Heart left ventricle (tissue), 16 donors: ENCODE results near the gene GAMT. TPM values are rescaled to one million over a fixed set of nuclear protein-coding genes. Genes with fewer than 3 reads are reported as not detected.

ENCODE experiments used
- ATAC-seq, 4 donors: fragments of 200-7000 bp; cut with Tn5 transposase; one replicate each; pipeline ENCODE4 v1.9.1; 2020 to 2022; ENCODE audit warnings: moderate library complexity in 4 of 4, mild to moderate bottlenecking in 3 of 4, moderate number of reproducible peaks in 1 of 4
- DNase-seq, 5 donors: peaks; one replicate each; pipeline ENCODE4 v3.0.0-alpha.2; 2020
- H3K27ac ChIP-seq, 12 donors: fragments of 200-600 bp; sonication (generic) in 4 of 12; one replicate each; pipeline versions ENCODE4 v1.5.0 to v1.8.0; 2016 to 2022; ENCODE audit warnings: mild to moderate bottlenecking in 2 of 12
- H3K27me3 ChIP-seq, 9 donors: fragments of 200-600 bp; sonication (generic) in 2 of 9; one replicate each; pipeline versions ENCODE4 v1.5.1 to v1.8.0; 2016 to 2022; ENCODE audit warnings: mild to moderate bottlenecking in 3 of 9
- H3K36me3 ChIP-seq, 9 donors: fragments of 200-600 bp; sonication (generic) in 2 of 9; one replicate each; pipeline versions ENCODE4 v1.5.0 to v1.8.0; 2018 to 2022; ENCODE audit warnings: mild to moderate bottlenecking in 2 of 9
- H3K4me1 ChIP-seq, 12 donors: fragments of 200-600 bp; sonication (generic) in 4 of 12; one replicate each; pipeline versions ENCODE4 v1.5.0 to v1.8.0; 2016 to 2022; ENCODE audit warnings: mild to moderate bottlenecking in 3 of 12
- H3K4me3 ChIP-seq, 12 donors: fragments of 200-600 bp; sonication (generic) in 4 of 12; one replicate each; pipeline versions ENCODE4 v1.5.0 to v1.8.0; 2017 to 2022; ENCODE audit warnings: mild to moderate bottlenecking in 9 of 12, moderate library complexity in 4 of 12
- H3K9me3 ChIP-seq, 12 donors: fragments of 200-600 bp; sonication (generic) in 4 of 12; one replicate each; pipeline versions ENCODE4 v1.5.0 to v1.8.0; 2016 to 2022; ENCODE audit warnings: mild to moderate bottlenecking in 1 of 12
- POLR2A ChIP-seq, 2 donors: fragments of 450-650 bp; IDR thresholded peaks; one replicate each; pipeline ENCODE4 v1.6.1; 2017; ENCODE audit warnings: antibody characterized with exemption in 2 of 2, mild to moderate bottlenecking in 2 of 2, moderate library complexity in 2 of 2
- WGBS, 4 donors: extraction: QIAGEN DNeasy Blood & Tissue Kit in 2 of 4; methylation state at CpG; one replicate each; pipeline versions ENCODE4 v1.1.5 to v1.1.7; 2013 to 2018; 5-methylcytosine and 5-hydroxymethylcytosine counted together
- intact Hi-C, 10 donors: fragments of 100-400 bp; cut with DNase I; formaldehyde crosslinking; loops; one replicate each; pipeline versions ENCODE4 v1.11.1 to v1.14.2; 2022
- polyA plus RNA-seq, 2 donors: library from polyadenylated mRNA; stranded (reverse); fragments of 200-250 nt; gene quantifications; one replicate each; pipeline ENCODE4 v1.2.3, GENCODE V29; 2013
- total RNA-seq, 9 donors: library from RNA; depleted of rRNA in 2 of 9; stranded (reverse); fragments of >200 nt in 2 of 9; fragmentation: NEBNext Ultra II Directional in 3 of 9; extraction: Animal tissue kit (Norgen Biotek cat#: 25700) in 3 of 9; gene quantifications; one replicate each; pipeline versions ENCODE4 v1.1.0 to v1.2.4, GENCODE V29; 2016 to 2023
- TF ChIP-seq, protein P1 (sequence below), 12 donors: fragments of 200-600 bp; sonication (generic) in 4 of 12; IDR thresholded peaks; one replicate each; pipeline versions ENCODE4 v1.5.0 to v1.8.0; 2018 to 2022; ENCODE audit warnings: antibody characterized with exemption in 12 of 12, mild to moderate bottlenecking in 5 of 12
- donor health status: ischemic (EF 13 %, LVEDD 7.1; RV severe dilation, severe dysfunction).
- donor health status: healthy with polysubstance abuse.
- donor health status: DM: no; HTN: yes; CAD: no.
- donor health status: DM: no; HTN: no; CAD: no.
- donor health status: ischemic (EF 25% LVEDD 6.9; RV normal size, moderate dysfunction).
- donor health status: ischemic (EF 25% LVEDD 5.7; RV mildly dilated, moderate dysfunction).
- donor health status: healthy.
- donor health status: DM: yes; HTN: yes; CAD: no.
- donor health status: ischemic (EF 35%, LVEDD 5.7; RV mildly dilated, moderate dysfunction).
- donor health status: nonischemic (EF 11% LVEDD 7.7; RV severe dilation, severe dysfunction).
- donor health status: DM: yes; HTN: yes; CAD: no.
- donor health status: PGD.
- donor health status: ischemic (EF 29% LVEDD 5.4; RV normal size, mild dysfunction).
- donor health status: nonischemic (EF 23%, LVEDD 6.1; RV moderate dilation, normal function).

GAMT gene
- total and polyA plus RNA-seq, 11 donors = 21.9 to 180 (median 62.5) TPM

DNA sequence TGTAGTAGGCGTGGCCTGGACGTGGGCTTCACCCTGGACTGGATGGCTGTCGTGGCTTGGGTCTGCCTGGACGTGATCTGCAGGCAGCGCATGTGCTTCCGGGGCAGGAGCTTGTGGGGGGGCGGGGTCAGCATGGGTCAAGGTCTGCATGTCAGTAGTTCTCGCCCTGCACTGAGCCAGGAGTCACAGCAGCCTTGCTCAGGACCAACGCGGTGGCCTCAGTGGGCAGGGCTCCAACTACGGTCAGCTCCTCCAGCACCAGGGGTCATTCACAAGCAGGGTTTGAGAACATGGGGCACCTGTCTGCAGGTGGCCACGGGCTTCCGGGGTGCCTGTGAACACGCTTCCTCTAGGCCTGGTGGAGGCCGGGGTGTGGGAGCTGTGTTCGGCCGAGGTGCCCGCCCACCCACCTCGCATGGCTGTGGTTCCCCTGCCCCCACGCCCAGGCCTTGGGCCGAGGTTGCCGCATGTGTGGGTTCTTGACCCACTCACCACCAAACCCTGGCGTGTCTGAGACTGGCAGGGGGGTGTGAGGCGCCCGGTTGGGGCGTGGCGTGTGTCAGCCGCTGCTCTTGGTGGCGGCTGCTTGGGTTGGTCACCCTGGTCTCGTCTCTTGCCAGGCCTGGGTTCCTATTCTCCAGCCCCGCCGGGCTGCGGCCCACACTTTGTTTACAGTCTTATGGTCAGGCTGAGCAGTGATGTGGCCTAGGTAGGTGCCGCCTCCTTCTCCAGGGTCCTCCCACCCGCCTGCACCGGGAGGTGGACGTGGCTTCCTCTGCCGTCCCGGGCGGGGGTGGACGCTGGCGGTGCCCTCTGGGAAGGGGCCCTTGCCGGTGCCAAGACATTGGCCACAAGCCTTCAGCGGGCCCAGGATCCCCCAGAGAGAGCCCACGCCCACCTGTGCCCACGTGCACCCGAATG, 32.0 kb upstream of the GAMT start:
- H3K27ac ChIP-seq = no peak overlapping the region
- H3K4me3 ChIP-seq = no peak overlapping the region
- H3K4me1 ChIP-seq = peaks cover 0 to 27% (median 7%) of the 10 kb centered on the region in 12 donors
- H3K27me3 ChIP-seq = no peaks in the 10 kb centered on the region
- peaks cover 0 to 75% (median 69%) of the 10 kb centered on the region in 9 donors for H3K36me3 ChIP-seq
- no peaks in the 10 kb centered on the region for H3K9me3 ChIP-seq
- WGBS, 4 donors = 85 to 88% (median 87%) methylated on average over 29 to 47 of the region's 47 CpGs
- no peak for DNase-seq
- TF ChIP-seq, protein P1, sequence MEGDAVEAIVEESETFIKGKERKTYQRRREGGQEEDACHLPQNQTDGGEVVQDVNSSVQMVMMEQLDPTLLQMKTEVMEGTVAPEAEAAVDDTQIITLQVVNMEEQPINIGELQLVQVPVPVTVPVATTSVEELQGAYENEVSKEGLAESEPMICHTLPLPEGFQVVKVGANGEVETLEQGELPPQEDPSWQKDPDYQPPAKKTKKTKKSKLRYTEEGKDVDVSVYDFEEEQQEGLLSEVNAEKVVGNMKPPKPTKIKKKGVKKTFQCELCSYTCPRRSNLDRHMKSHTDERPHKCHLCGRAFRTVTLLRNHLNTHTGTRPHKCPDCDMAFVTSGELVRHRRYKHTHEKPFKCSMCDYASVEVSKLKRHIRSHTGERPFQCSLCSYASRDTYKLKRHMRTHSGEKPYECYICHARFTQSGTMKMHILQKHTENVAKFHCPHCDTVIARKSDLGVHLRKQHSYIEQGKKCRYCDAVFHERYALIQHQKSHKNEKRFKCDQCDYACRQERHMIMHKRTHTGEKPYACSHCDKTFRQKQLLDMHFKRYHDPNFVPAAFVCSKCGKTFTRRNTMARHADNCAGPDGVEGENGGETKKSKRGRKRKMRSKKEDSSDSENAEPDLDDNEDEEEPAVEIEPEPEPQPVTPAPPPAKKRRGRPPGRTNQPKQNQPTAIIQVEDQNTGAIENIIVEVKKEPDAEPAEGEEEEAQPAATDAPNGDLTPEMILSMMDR (IDR thresholded peaks at IDR 0.05) = no peak
- TF ChIP-seq POLR2A (IDR thresholded peaks at IDR 0.05) = no peak
- no peak for ATAC-seq
- intact Hi-C loops = no loop called here

- TF ChIP-seq, protein P1 (IDR thresholded peaks at IDR 0.05) = no peak
- TF ChIP-seq POLR2A (IDR thresholded peaks at IDR 0.05) = no peak
- H3K4me3 ChIP-seq = no peak overlapping the region
- DNase-seq = no peak
- no peaks in the 10 kb centered on the region for H3K9me3 ChIP-seq
- WGBS, 4 donors = 90 to 95% (median 93%) methylated on average over 16 of the region's 16 CpGs
- H3K27me3 ChIP-seq = no peaks in the 10 kb centered on the region
- H3K27ac ChIP-seq = no peak overlapping the region
- intact Hi-C loops = no loop called here
- ATAC-seq = no peak
- H3K36me3 ChIP-seq = peaks cover 0 to 82% (median 78%) of the 10 kb centered on the region in 9 donors
- peaks cover 0 to 24% (median 3%) of the 10 kb centered on the region in 12 donors for H3K4me1 ChIP-seq
These were observed 31.2 kb upstream of the GAMT start for GRCh38 chr19:1432507-1432887.

DNA sequence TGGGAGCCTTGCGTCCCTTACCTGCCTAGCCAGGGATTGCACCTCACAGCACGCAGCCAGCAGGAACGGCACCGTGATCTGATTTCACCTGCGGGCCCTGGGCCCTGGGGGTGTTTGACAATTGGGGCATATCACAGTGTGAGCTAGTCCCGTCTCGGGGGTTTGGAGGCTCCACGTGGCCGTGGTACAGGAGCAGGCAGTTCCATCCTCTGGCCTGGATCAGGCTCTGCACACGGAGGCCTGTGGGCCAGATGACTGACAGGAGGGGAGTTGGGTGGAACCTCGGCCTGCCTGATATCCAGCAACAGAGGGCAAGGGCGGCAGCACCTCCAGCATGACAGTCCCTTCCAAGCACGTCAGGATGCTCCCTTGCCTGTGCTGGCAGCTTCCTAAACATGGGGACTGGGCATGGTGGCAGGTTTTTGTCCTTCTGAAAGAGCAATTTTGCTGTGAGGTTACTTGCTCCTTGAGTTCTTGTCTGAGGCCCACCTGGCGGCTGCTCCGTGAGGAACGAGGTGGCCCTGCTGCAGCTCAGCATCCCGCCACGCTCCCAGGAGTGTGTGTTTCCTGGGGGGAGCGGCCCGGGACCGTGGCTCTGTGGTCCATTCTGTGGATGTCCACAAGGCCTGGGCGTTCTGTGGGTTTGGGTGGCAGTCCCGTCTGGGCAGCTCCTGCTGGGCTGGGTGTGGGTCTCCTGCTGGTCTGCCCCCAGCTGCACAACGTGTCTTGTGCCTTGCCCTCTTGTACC, 30.6 kb upstream of the GAMT start:
- no peak for DNase-seq
- WGBS, 4 donors = 89 to 94% (median 91%) methylated on average over 20 to 24 of the region's 24 CpGs
- peaks cover 0 to 87% (median 82%) of the 10 kb centered on the region in 9 donors for H3K36me3 ChIP-seq

More for the DNA sequence above, 30.6 kb upstream of the GAMT start:
- H3K9me3 ChIP-seq = no peaks in the 10 kb centered on the region
- H3K27ac ChIP-seq = no peak overlapping the region
- intact Hi-C loops = no loop called here
- no peaks in the 10 kb centered on the region for H3K27me3 ChIP-seq
- ATAC-seq = no peak
- no peak overlapping the region for H3K4me3 ChIP-seq
- H3K4me1 ChIP-seq = peaks cover 0 to 28% (median 3%) of the 10 kb centered on the region in 12 donors
- no peak for TF ChIP-seq POLR2A (IDR thresholded peaks at IDR 0.05)
- TF ChIP-seq, protein P1 (IDR thresholded peaks at IDR 0.05) = no peak
